HG02610 (cell line): ENCODE results near the gene ZBTB9.

Source experiments
- ATAC-seq: cut with Tn5 transposase; IDR thresholded peaks from one replicate; pipeline ENCODE4 v1.9.1; 2021; ENCODE audit warnings: mild to moderate bottlenecking, moderate library complexity; ENCODE audit not compliant: unreplicated experiment

Gene ZBTB9

GRCh38 chr6:33431880-33432541 lies 22.4 kb upstream of the ZBTB9 start:
- ATAC-seq = no peak

- no peak for ATAC-seq
Observed at GRCh38 chr6:33432546-33432945, 21.8 kb upstream of the ZBTB9 start.

GRCh38 chr6:33433001-33433543 lies 21.3 kb upstream of the ZBTB9 start:
- ATAC-seq = no peak

- ATAC-seq = no peak
Observed at GRCh38 chr6:33433544-33434191, 20.7 kb upstream of the ZBTB9 start.

GRCh38 chr6:33434961-33435360 lies 19.4 kb upstream of the ZBTB9 start:
- ATAC-seq = no peak

- no peak for ATAC-seq
Observed at GRCh38 chr6:33437666-33438065, 16.7 kb upstream of the ZBTB9 start.

GRCh38 chr6:33438978-33439594 lies 15.3 kb upstream of the ZBTB9 start:
- no peak for ATAC-seq

- no peak for ATAC-seq
Observed at GRCh38 chr6:33439956-33440648, 14.3 kb upstream of the ZBTB9 start.

- ATAC-seq = no peak
Observed at GRCh38 chr6:33440649-33441309, 13.6 kb upstream of the ZBTB9 start.

GRCh38 chr6:33441457-33441856 lies 12.9 kb upstream of the ZBTB9 start:
- no peak for ATAC-seq

- ATAC-seq = no peak
Observed at GRCh38 chr6:33442283-33442682, 12.1 kb upstream of the ZBTB9 start.

- ATAC-seq = no peak
Observed at GRCh38 chr6:33443025-33443424, 11.4 kb upstream of the ZBTB9 start.

GRCh38 chr6:33443619-33444504 lies 10.5 kb upstream of the ZBTB9 start:
- no peak for ATAC-seq

- ATAC-seq = no peak
Observed at GRCh38 chr6:33445119-33445603, 9.2 kb upstream of the ZBTB9 start.

GRCh38 chr6:33446356-33446755 lies 8.0 kb upstream of the ZBTB9 start:
- no peak for ATAC-seq

- no peak for ATAC-seq
Observed at GRCh38 chr6:33450434-33450833, 3.9 kb upstream of the ZBTB9 start.

- no peak for ATAC-seq
Observed at GRCh38 chr6:33451606-33452005, 2.8 kb upstream of the ZBTB9 start.

GRCh38 chr6:33452496-33452895 lies 1.9 kb upstream of the ZBTB9 start:
- no peak for ATAC-seq

GRCh38 chr6:33453393-33454008 lies 875 bp upstream of the ZBTB9 start:
- no peak for ATAC-seq
